Measurements from ENCODE around the gene TNRC6B.

- no peak for TF ChIP-seq EZH2 (IDR thresholded peaks at IDR 0.05; ENCODE audit: low read length, missing control alignments)
- TF ChIP-seq, protein P1, sequence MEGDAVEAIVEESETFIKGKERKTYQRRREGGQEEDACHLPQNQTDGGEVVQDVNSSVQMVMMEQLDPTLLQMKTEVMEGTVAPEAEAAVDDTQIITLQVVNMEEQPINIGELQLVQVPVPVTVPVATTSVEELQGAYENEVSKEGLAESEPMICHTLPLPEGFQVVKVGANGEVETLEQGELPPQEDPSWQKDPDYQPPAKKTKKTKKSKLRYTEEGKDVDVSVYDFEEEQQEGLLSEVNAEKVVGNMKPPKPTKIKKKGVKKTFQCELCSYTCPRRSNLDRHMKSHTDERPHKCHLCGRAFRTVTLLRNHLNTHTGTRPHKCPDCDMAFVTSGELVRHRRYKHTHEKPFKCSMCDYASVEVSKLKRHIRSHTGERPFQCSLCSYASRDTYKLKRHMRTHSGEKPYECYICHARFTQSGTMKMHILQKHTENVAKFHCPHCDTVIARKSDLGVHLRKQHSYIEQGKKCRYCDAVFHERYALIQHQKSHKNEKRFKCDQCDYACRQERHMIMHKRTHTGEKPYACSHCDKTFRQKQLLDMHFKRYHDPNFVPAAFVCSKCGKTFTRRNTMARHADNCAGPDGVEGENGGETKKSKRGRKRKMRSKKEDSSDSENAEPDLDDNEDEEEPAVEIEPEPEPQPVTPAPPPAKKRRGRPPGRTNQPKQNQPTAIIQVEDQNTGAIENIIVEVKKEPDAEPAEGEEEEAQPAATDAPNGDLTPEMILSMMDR (conservative IDR thresholded peaks at IDR 0.05 in 1 of 2, IDR thresholded peaks at IDR 0.05 in 1 of 2; ENCODE audit: low read depth in 1 of 2, low read length in 2 of 2) = no peak
Observed at GRCh38 chr22:40238425-40239344, 61.0 kb downstream of the TNRC6B start.

Measured in fibroblast of lung (primary cell).